Suprapubic skin (tissue), 4 donors: ENCODE data around the gene ISCA1.

Experiments
- EP300 ChIP-seq: sonication (generic); formaldehyde crosslinking; IDR thresholded peaks from one replicate; pipeline ENCODE4 v1.6.1; 2017; ENCODE audit warnings: antibody characterized with exemption
- POLR2AphosphoS5 ChIP-seq, 3 donors: sonication (generic); formaldehyde crosslinking; IDR thresholded peaks; one replicate each; pipeline ENCODE4 v1.6.1; 2017; ENCODE audit warnings: antibody characterized with exemption in 3 of 3
- TF ChIP-seq, protein P1 (sequence below), 2 donors: fragments of 200-600 bp in 1 of 2; fragments of 450-650 bp in 1 of 2; sonication (generic) in 1 of 2; IDR thresholded peaks; one replicate each; pipeline ENCODE4 v1.5.1; 2016 to 2019; ENCODE audit warnings: antibody characterized with exemption in 2 of 2, mild to moderate bottlenecking in 1 of 2, moderate library complexity in 1 of 2

- TF ChIP-seq, protein P1, sequence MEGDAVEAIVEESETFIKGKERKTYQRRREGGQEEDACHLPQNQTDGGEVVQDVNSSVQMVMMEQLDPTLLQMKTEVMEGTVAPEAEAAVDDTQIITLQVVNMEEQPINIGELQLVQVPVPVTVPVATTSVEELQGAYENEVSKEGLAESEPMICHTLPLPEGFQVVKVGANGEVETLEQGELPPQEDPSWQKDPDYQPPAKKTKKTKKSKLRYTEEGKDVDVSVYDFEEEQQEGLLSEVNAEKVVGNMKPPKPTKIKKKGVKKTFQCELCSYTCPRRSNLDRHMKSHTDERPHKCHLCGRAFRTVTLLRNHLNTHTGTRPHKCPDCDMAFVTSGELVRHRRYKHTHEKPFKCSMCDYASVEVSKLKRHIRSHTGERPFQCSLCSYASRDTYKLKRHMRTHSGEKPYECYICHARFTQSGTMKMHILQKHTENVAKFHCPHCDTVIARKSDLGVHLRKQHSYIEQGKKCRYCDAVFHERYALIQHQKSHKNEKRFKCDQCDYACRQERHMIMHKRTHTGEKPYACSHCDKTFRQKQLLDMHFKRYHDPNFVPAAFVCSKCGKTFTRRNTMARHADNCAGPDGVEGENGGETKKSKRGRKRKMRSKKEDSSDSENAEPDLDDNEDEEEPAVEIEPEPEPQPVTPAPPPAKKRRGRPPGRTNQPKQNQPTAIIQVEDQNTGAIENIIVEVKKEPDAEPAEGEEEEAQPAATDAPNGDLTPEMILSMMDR (IDR thresholded peaks at IDR 0.05): no peak
- TF ChIP-seq POLR2AphosphoS5 (IDR thresholded peaks at IDR 0.05): no peak
- TF ChIP-seq EP300: no peak
Observed at GRCh38 chr9:86217076-86217755, 65.1 kb downstream of the ISCA1 start.
